OCI-LY7 (cell line): Measurements from ENCODE around the gene CPNE7. TPM values are rescaled to one million over a fixed set of nuclear protein-coding genes. Genes with fewer than 3 reads are reported as not detected.

Experiments
- BruUV-seq: library from RNA; stranded (reverse); fragments of 400-500 nt; replicated peaks from 2 replicates; lab custom pipeline; 2021; lab: Mats Ljungman, UMichigan
- CTCF ChIA-PET: fragments of 300-600 bp; sonication (Branson Sonifier 250); formaldehyde crosslinking; loops from one replicate; lab custom pipeline; 2022; ENCODE audit warnings: antibody characterized with exemption; ENCODE audit not compliant: unreplicated experiment; lab: Charles Lee
- POLR2A ChIA-PET: fragments of 300-600 bp; sonication (Branson Sonifier 250); formaldehyde crosslinking; loops from one replicate; lab custom pipeline; 2022; ENCODE audit warnings: antibody characterized with exemption; lab: Charles Lee
- DNase-seq: peaks from one replicate; pipeline ENCODE4 v3.0.0-alpha.2; 2015; ENCODE audit warnings: low spot score
- H2AFZ ChIP-seq: fragments of 200-600 bp; sonication (generic), shearing (Covaris generic); 2 replicates; pipeline ENCODE4 v1.6.1; 2014; ENCODE audit warnings: mild to moderate bottlenecking, antibody characterized with exemption, low read length, moderate library complexity
- H3K27ac ChIP-seq: fragments of 200-600 bp; sonication (generic); 2 replicates; pipeline ENCODE4 v1.5.1; 2014; ENCODE audit warnings: mixed run types, low read depth, mild to moderate bottlenecking, moderate library complexity, low read length, inconsistent platforms; ENCODE audit not compliant: poor library complexity, severe bottlenecking
- H3K36me3 ChIP-seq: fragments of 200-600 bp; sonication (generic); 2 replicates; pipeline ENCODE4 v1.6.1; 2014; ENCODE audit warnings: mild to moderate bottlenecking, antibody characterized with exemption, low read length, moderate library complexity, mixed read lengths; ENCODE audit not compliant: insufficient read depth
- H3K4me1 ChIP-seq: fragments of 200-600 bp; sonication (generic); 2 replicates; pipeline ENCODE4 v1.5.1; 2014; ENCODE audit warnings: mild to moderate bottlenecking, low read length; ENCODE audit not compliant: insufficient read depth, poor library complexity, severe bottlenecking
- H3K4me2 ChIP-seq: fragments of 200-600 bp; sonication (generic); 2 replicates; pipeline ENCODE4 v1.6.1; 2014; ENCODE audit warnings: mild to moderate bottlenecking, low read length
- H3K4me3 ChIP-seq: fragments of 200-600 bp; sonication (generic); 2 replicates; pipeline ENCODE4 v1.5.1; 2014; ENCODE audit warnings: mild to moderate bottlenecking, low read depth, low read length; ENCODE audit not compliant: poor library complexity, severe bottlenecking
- H3K79me2 ChIP-seq: fragments of 200-600 bp; sonication (generic); 2 replicates; pipeline ENCODE4 v1.6.1; 2016; ENCODE audit warnings: low read depth, mild to moderate bottlenecking, low read length, moderate library complexity, mixed read lengths; ENCODE audit not compliant: insufficient read depth
- H3K9me2 ChIP-seq: fragments of 200-600 bp; sonication (generic); 2 replicates; pipeline ENCODE4 v1.6.1; 2016; ENCODE audit warnings: mild to moderate bottlenecking, low read length, mixed read lengths; ENCODE audit not compliant: insufficient read depth
- H3K9me3 ChIP-seq: fragments of 200-600 bp; sonication (generic); 2 replicates; pipeline ENCODE4 v1.6.1; 2014; ENCODE audit warnings: mild to moderate bottlenecking, mixed run types, low read length, mixed read lengths
- H4K20me1 ChIP-seq: fragments of 200-600 bp; sonication (generic); 2 replicates; pipeline ENCODE4 v1.6.1; 2014; ENCODE audit warnings: mild to moderate bottlenecking, antibody characterized with exemption, low read length, moderate library complexity, mixed read lengths; ENCODE audit not compliant: insufficient read depth
- CTCF ChIP-seq: fragments of 200-600 bp; sonication (generic); conservative IDR thresholded peaks from 2 replicates; pipeline ENCODE4 v1.5.1; 2014; ENCODE audit warnings: mild to moderate bottlenecking, antibody characterized with exemption, low read length, moderate library complexity, mixed read lengths
- EZH2phosphoT487 ChIP-seq: fragments of 200-600 bp; sonication (generic); IDR thresholded peaks from 2 replicates; pipeline ENCODE4 v1.6.1; 2018; ENCODE audit warnings: low read depth, borderline replicate concordance, mild to moderate bottlenecking, mixed run types, antibody characterized with exemption, low read length, moderate library complexity, mixed read lengths
- intact Hi-C: fragments of 100-400 bp; cut with micrococcal nuclease; formaldehyde crosslinking; loops from one replicate; pipeline ENCODE4 v1.10.0; 2022; ENCODE audit not compliant: unreplicated experiment
- total RNA-seq, 2 experiments: library from RNA; depleted of rRNA in 1 of 2; stranded (reverse); fragments of >200 nt in 1 of 2; shearing (Covaris generic) in 1 of 2; gene quantifications; 2 replicates each; pipeline ENCODE4 v1.2.3, GENCODE V29; 2014 to 2022

CPNE7 gene
- total RNA-seq, 2 experiments from 2014 or later, result not detected

- Histone ChIP-seq H3K4me3 (no peak overlapping the region), H3K79me2 (no peaks in the 10 kb centered on the region), H2AFZ (no peak overlapping the region), H3K27ac (no peak overlapping the region), H4K20me1 (no peaks in the 10 kb centered on the region), H3K9me3 (no peaks in the 10 kb centered on the region), H3K9me2 (no peaks in the 10 kb centered on the region), H3K4me2 (no peak overlapping the region), H3K36me3 (no peaks in the 10 kb centered on the region), H3K4me1 (no peaks in the 10 kb centered on the region)
- no TSS peak for BruUV-seq
- intact Hi-C loops, result no loop called here
- DNase-seq, result no peak
- ChIA-PET POLR2A (no interaction called here), CTCF (no interaction called here)
- TF ChIP-seq CTCF (no peak), EZH2phosphoT487 (no peak)
Measured at GRCh38 chr16:89624777-89625761, 49.5 kb downstream of the CPNE7 start.

GRCh38 chr16:89629827-89630610, 54.5 kb downstream of the CPNE7 start:
- CTCF ChIA-PET, result no interaction called here
- Histone ChIP-seq H3K9me3 (no peaks in the 10 kb centered on the region), H3K4me2 (no peak overlapping the region), H3K4me1 (no peaks in the 10 kb centered on the region), H3K27ac (no peak overlapping the region), H3K9me2 (no peaks in the 10 kb centered on the region), H2AFZ (no peak overlapping the region), H3K4me3 (no peak overlapping the region), H3K36me3 (no peaks in the 10 kb centered on the region), H4K20me1 (no peaks in the 10 kb centered on the region), H3K79me2 (no peaks in the 10 kb centered on the region)
- TF ChIP-seq CTCF, result no peak
- no peak for DNase-seq
- POLR2A ChIA-PET, result no interaction called here
- BruUV-seq, result no TSS peak
- intact Hi-C loops, result no loop called here
